ENCODE data around the gene SETD7. TPM values are rescaled to one million over a fixed set of nuclear protein-coding genes. Genes with fewer than 3 reads are reported as not detected.
"Not testable (repeated sequence)": the region's sequence is repeated elsewhere in the genome, so short reads cannot be mapped to it uniquely, and the experiment has no call there.

SETD7 gene
- total RNA-seq, 6 experiments from 2014 or later, result 31.6 to 53.7 (median 45.4) TPM

GRCh38 chr4:139451997-139452396 lies 104.0 kb downstream of the SETD7 start:
- H3K4me3 ChIP-seq, result peak overlapping the region; percentile 50 to 76 (median 76)
- H3K9me3 ChIP-seq, result no peaks in the 10 kb centered on the region
- no peaks in the 10 kb centered on the region for H3K27me3 ChIP-seq
- 31% methylated on average over 1 of the region's 1 CpG for WGBS (ENCODE audit: insufficient coverage, low coverage, low lambda C conversion rate, missing lambda C conversion rate)
- ATAC-seq, result no peak
- intact Hi-C loops (cut with DNase I), result no loop called here
- peak overlapping the region; percentile 90 to 96 (median 94) for H3K27ac ChIP-seq
- DNase-seq, result no peak
- H3K36me3 ChIP-seq, result no peaks in the 10 kb centered on the region
- peaks cover 0 to 19% (median 0%) of the 10 kb centered on the region in 4 donors for H3K4me1 ChIP-seq
- TF ChIP-seq POLR2A (IDR thresholded peaks at IDR 0.05) (no peak), CTCF (IDR thresholded peaks at IDR 0.05) (no peak)

- TF ChIP-seq POLR2A (IDR thresholded peaks at IDR 0.05) (no peak), CTCF (IDR thresholded peaks at IDR 0.05) (no peak)
- ATAC-seq (no peak), DNase-seq (no peak)
- H3K27me3 ChIP-seq, result no peaks in the 10 kb centered on the region
- no peaks in the 10 kb centered on the region for H3K9me3 ChIP-seq
- intact Hi-C loops (cut with DNase I), result no loop called here
- WGBS (ENCODE audit: insufficient coverage, low coverage, low lambda C conversion rate, missing lambda C conversion rate), result 76% methylated on average over 2 of the region's 2 CpGs
- H3K36me3 ChIP-seq, result no peaks in the 10 kb centered on the region
- H3K27ac ChIP-seq, result no peak overlapping the region
- H3K4me1 ChIP-seq, result peaks cover 0 to 22% (median 0%) of the 10 kb centered on the region in 4 donors
- H3K4me3 ChIP-seq, result no peak overlapping the region
These were observed 105.4 kb downstream of the SETD7 start for GRCh38 chr4:139450586-139450985.

- H3K36me3 ChIP-seq; intact Hi-C loops (cut with DNase I); DNase-seq; H3K4me3 ChIP-seq; H3K9me3 ChIP-seq; H3K27me3 ChIP-seq: not testable (repeated sequence)
- H3K4me1 ChIP-seq, result peaks cover 0 to 16% (median 0%) of the 10 kb centered on the region in 4 donors
- TF ChIP-seq POLR2A (IDR thresholded peaks at IDR 0.05), result peak; percentile 18
- peak overlapping the region in 1 of 3 donors; percentile 53 for H3K27ac ChIP-seq
- peak in 2 of 4 donors; percentile 26 to 47 for ATAC-seq
- 26% methylated on average over 2 of the region's 4 CpGs for WGBS (ENCODE audit: insufficient coverage, low coverage, low lambda C conversion rate, missing lambda C conversion rate)
These were observed 108.9 kb downstream of the SETD7 start for GRCh38 chr4:139447078-139447477.

Other genes starting within 250 kb of the SETD7 start
- gene RAB33B, start 102.1 kb downstream of the SETD7 start, total RNA-seq, result 10 to 100 TPM; 10.9 to 15.1 (median 12.1) TPM
- gene MGST2, start 109.6 kb upstream of the SETD7 start, total RNA-seq, result 100 to 1,000 TPM; 105 to 125 (median 114) TPM